Measurements from ENCODE around the gene MRAS.

MRAS gene

GRCh38 chr3:138340511-138340910 is 7.9 kb upstream of the MRAS start:
- DNase-seq (ENCODE audit: low read depth in 2 of 2): no peak

DNA sequence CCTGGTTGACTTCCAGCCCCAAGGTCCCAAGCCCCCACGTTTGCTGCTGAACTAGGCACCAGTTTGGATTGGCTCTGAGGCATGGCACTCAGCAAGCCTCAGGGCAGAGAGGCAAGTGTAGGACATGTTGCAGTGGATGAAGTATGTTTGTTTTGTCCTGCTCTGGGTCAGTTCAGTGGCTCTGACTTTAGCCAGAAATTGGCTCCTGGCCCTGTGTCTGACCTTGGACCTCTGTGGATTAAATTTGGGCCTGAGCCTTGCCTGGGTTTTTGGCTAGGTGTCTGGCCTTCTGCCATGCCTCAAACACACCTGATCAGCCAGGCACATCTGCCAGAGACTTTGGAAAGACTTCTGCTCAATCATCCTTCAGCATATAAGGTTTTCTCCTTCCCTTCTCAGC is 3.6 kb upstream of the MRAS start:
- DNase-seq (ENCODE audit: low read depth in 2 of 2): no peak

DNA sequence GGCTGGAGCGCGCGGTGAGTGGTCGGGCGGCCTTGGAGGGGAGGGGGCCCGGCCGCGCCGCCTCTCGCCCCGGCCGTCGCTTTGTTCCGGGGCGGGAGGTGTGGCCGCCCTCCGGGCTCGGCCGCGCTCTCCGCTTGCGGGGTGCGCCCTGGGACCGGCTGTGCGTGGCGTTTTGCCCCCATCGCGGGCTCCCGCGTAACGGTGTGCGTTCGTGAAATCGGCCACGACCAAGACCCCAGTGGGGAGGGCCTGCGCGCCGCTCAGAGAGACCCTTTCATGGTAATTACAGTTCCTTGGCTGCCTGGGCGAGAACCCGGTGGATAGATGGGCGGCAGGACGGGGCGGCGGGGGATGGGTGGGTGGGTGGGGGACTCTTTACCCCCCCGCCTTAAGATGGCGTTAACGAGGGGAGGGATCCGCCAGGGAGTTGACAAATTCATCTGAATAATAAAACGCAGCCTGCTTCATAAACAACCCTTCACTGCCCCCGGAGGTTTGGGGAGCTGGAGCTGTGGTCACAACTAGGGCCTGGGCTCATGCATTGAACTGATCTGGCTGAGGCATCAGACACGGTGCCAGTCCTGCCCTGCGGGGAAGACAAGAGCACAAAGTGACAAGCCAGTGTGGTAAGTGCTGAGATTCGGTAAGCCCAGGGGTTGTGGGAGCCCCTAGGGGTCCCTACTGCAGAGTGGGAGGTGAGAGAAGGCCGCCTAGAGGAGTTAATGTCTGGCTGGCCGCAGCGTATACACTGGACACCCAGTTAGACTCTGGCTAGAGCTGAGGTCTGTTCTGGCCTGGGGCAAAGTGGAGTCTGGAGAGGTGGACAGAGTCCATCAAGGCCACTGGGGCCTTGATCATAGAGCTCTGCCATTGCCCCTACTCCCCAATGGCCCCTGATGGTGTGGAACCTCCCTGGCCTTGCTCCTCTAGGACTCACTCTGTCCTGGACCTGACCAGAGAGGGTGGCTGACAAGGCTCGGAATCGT is 668 bp downstream of the MRAS start:
- DNase-seq (ENCODE audit: low read depth in 2 of 2): no peak

GRCh38 chr3:138349926-138350665 is 1.7 kb downstream of the MRAS start:
- no peak for DNase-seq (ENCODE audit: low read depth in 2 of 2)

DNA sequence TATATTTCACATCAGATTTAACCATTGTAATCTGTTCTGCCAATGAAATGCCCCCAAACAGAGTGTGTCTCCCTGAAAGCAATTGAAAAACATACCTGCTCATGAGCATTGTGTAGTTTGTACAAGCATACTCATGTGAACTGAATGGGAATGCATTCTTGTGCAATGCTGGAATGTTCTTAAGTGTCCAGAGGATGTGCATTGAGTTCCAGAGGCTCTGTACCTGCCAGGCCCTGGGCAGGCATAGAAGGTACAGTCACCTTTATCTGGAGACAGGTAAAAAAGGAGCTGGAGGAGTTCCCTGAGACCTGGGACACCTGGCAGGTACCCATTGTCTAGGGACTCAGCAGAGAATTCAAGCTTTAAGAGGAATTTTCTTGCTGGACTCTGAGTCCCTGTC is 2.8 kb downstream of the MRAS start:
- DNase-seq (ENCODE audit: low read depth in 2 of 2): no peak

DNA sequence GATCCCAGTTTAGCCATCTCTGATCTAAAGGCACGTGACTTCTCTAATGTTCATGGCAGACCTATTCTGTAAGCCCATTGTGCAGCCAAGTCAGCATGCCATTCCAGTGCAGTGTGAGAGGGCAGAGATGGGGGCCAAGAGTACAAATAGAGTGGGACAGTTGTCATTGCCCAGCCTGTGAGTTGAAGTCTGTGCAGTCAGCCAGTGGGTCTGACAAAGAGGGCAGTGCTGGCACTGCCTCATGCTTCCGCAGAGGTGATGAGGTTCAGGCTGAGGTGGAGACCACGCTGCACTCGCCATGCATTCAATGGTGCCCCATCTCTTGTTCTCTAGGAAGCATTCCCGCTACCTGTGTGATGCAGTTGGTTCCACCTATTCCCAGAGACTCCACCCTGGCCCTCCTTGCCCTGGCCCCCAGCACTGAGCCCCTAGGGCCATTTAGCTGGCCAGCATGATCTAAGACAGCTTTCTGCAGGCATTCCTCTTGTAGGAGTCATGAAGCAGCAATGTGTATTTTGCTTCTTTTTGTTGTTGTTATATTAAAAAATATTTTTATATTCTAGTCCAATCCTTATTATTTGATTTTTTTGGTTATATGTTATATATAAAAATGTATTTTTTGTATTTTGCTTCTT is 3.7 kb downstream of the MRAS start:
- DNase-seq (ENCODE audit: low read depth in 2 of 2): no peak

DNA sequence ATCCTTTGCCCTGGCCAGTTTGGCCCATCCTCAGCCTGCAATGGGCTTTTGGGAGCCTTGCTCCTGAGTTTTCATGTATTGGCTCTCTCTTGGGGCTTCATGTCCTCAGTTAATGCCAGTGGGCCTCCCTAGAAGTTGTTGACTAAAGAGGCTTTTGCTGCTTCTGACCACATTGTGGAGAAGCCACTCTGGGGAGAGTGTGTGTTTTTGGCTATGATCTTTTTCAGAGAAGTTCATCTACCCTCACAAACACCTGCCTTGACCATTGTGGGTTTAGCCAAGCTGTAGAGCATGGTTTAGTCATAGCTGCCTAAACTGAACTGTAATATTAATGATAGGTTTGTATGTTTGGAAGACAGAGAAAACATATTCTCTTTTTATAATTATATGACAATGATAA is 6.0 kb downstream of the MRAS start:
- no peak for DNase-seq (ENCODE audit: low read depth in 2 of 2)

DNA sequence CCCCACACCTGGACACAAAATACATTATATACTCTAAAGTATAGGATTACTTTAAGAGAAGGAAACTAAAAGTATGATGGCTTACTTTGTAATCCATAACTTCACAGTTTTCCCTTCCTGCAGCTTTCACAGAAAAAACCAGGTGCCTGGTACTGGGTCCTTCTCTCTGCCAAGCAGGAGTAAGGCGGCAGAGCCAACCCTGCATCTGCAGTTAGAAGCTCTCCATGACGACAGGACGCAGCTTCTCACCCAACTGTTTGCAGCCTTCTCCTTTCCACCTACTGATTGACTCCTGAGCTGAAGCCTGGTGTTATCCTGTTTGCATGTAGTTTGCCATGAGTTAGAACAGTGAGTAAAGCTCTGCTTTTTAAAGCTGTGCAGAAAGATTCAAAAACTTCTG is 6.7 kb downstream of the MRAS start:
- no peak for DNase-seq (ENCODE audit: low read depth in 2 of 2)

DNA sequence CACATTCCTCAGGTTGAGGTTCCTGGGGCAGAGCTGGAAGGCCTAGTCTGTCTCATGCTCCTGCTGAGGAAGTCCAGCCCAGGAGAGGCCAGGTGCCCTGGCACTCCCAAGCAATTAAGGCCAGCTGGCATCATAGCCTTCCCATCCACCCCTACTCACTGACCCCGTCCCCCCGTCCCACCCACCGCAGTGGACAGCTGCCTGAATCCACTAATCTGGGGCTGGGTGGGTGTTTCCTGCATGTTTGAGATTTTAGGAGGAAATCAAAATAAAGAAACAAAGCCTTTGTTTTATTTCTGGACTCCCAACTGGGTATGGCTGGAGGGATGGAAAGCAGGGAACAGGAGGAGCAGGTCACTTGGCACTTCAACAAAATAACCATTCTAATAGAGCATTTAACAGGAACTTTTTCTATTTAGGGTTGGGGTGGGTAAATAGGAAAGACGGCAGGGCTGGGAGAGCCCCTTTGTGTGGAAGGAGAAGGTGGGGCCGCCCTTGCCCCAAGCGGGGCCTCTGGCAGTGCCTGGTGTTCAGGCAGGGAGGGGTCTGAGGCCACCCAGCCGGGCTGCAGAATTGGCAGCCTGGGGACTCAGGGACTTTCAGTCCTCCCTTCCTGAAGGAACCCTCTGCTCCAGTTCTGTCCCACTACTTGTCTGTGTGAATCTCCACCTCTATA is 8.5 kb downstream of the MRAS start:
- DNase-seq (ENCODE audit: low read depth in 2 of 2): no peak

- DNase-seq (ENCODE audit: low read depth in 2 of 2): no peak
Observed at GRCh38 chr3:138359148-138359918, 11.0 kb downstream of the MRAS start.

- DNase-seq (ENCODE audit: low read depth in 2 of 2): no peak
Observed at GRCh38 chr3:138359919-138360868, 11.8 kb downstream of the MRAS start.

DNA sequence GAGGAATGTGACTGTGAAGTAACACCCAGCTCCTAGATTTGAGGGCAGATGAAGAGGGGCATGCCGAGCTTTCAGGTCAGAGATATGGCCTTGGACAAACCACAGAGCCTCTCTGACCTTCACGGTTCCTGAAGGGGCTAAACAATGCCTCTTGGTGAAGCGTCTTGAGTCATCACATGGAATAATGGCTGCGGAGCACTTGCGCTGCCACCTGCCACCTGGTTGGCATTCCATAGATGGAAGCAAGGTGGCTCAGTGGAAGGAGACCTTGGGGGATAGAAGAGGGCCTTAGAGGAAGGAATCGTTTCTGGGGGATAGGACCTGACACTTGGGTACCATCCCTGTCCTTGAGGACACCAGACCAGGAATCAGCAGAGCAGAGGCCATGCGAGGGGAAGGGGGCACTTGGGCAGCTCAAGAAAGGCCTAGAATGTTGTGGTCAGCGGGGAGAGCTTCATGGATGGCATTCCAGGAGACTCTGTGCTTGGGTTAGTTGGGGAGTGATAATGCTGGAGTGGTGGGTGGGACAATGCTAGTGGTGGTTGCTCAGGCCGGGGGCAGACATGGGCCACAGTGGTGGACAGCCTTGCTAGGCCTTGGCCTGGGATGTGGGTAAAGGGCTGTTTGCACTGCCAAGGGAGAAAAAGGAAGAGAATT is 12.6 kb downstream of the MRAS start:
- no peak for DNase-seq (ENCODE audit: low read depth in 2 of 2)

- no peak for DNase-seq (ENCODE audit: low read depth in 2 of 2)
Observed at GRCh38 chr3:138361561-138361971, 13.2 kb downstream of the MRAS start.

DNA sequence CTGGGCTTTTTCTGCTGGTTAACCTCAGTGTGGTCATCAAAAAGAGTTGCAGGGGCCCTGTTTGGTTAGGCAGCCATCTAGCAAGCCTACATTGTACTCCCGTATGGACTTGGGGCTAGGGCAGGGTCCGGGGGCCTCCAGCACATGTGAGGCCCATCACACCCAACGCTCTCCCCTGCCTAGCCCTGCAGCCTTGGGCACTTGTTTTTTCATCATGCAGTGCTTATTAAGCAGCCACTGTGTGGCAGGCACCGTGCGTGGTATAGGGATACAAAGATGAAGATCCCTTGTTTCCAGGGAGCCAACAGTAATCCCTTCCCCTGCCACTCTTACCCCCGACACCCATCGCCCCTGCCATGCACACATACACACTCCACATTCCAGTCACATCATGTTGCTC is 14.2 kb downstream of the MRAS start:
- no peak for DNase-seq (ENCODE audit: low read depth in 2 of 2)

DNA sequence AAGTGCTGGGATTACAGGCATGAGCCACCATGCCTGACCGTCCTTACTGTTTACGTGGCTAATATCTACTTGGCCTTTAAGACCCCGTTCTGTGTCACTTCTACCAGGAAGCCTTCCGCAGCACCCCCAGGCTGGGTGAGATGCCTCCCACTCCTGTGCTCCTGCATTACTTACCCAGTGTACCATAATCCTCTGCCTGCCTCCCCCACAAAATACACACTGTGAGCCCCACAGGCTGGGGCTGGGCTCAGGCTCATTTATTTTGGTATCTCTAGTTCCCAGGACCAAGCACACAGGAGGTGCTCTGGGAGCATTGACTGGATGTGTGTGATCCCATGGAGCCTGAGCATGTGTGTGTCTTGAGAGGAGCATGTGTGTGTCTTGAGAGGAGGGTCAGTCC is 14.9 kb downstream of the MRAS start:
- DNase-seq (ENCODE audit: low read depth in 2 of 2): no peak

DNA sequence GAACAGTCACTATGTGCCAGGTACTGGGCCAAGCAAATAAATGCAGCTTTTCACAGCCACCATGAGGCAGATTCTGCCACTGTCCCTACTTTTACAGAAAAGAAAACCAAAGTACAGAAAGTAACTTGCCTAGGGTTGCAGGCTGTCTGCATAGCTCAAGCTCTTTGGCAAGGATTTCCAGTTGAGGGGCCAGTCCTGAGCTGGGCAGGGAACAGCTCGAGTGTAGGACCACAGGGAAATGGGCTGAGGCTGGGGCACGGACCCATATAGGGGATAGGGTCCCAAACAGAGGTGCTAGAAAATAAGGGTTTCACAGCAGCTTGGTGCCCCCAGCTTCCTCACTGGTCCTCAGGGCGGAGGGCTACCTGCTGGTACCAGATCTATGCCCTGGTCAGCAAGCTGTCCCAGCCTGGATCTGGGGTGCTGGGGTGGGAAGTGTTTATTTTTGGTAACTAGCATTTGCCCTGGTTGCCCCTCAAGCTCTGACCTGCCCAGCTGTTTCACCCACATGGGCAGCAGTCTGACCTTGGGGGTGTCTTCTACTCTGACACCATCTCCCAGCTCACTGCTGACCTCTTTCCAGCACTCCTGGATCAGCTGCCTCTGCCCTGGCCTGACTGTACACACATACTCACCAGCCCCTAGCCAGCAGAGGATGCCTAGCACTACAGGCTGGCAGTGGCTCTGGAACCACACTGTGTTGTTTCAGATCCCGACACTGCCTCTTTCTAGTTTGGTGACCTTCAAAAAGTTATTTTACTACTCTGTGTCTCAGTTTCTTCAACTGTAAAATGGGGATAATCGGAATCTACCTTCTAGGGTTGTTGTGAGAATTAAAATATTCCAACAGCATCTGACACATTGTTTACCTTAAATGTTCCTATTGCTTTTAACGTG is 16.2 kb downstream of the MRAS start:
- no peak for DNase-seq (ENCODE audit: low read depth in 2 of 2)

DNA sequence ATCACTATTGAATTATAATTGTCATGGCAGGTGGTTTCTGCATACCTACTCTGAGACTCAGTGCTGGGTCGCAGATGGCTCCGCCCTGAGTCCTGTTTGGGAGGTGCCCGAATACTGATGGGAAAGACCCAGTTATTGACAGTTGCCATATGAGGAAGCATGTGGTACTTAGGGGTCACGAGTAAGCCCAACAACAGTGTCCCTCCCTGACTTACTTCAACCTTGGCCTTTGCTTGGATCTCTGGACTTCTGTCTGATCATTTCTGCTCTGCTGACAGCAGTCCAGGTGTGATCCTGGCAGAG is 16.8 kb downstream of the MRAS start:
- no peak for DNase-seq (ENCODE audit: low read depth in 2 of 2)

DNA sequence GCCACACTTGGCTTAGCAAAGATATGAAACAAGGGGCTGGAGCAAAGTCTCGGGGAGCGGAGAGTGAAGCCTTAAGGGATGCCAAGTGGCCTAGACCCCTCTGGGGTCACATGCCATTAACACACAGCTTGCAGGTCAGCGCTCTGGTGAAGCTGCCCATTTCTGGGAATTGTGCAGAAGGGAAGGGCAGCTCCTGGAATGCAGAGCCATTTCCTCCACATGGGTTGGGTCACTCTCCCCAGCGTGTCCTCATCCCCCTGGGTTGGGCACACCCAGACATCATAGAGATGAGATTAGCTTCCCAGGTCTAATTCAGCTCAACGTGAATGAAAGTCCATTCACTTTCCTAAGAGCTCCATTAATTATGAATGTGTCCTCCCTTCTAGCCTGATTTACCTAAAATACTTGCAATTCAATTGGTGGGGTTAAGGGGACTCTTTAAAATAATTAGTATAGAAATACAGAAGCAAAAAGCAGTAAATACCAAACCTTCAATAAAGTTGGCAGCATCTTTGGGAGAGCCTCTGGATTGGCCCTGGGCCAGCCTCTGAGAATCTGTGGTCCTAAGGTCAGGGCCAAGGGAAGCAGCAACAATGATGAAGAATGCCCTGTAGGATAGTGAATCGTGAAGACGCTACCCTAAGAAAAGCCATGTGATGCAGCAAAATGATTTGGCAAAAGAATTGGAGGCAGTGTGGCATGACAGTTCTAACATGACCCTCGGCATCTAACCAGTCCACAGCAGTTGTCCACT is 17.8 kb downstream of the MRAS start:
- DNase-seq (ENCODE audit: low read depth in 2 of 2): no peak

Measured in fibroblast of skin of left biceps (primary cell).